ENCODE results near the gene SLC29A1. TPM values are rescaled to one million over a fixed set of nuclear protein-coding genes. Genes with fewer than 3 reads are reported as not detected.

SLC29A1 gene
- total RNA-seq, 4 donors from 2014 or later, result 101 to 281 (median 134) TPM

- Histone ChIP-seq H3K4me3 (no peak overlapping the region), H3K27ac (no peak overlapping the region), H3K36me3 (no peaks in the 10 kb centered on the region), H3K4me1 (no peaks in the 10 kb centered on the region), H3K27me3 (no peaks in the 10 kb centered on the region), H3K9me3 (no peaks in the 10 kb centered on the region)
- no peak for ATAC-seq
- 86 to 95% methylated on average over 3 to 4 of the region's 6 CpGs for WGBS, 2 donors (ENCODE audit: low coverage in 1 of 2)
- TF ChIP-seq EP300 (IDR thresholded peaks at IDR 0.05) (no peak), POLR2AphosphoS5 (IDR thresholded peaks at IDR 0.05) (no peak), CTCF (IDR thresholded peaks at IDR 0.05) (no peak), POLR2A (IDR thresholded peaks at IDR 0.05) (no peak)
Measured at GRCh38 chr6:44207966-44208365, 15.4 kb upstream of the SLC29A1 start.

GRCh38 chr6:44211284-44211683 is 12.1 kb upstream of the SLC29A1 start:
- Histone ChIP-seq H3K9me3 (no peaks in the 10 kb centered on the region), H3K4me1 (peaks cover 0 to 5% (median 0%) of the 10 kb centered on the region in 3 donors)
- 68 to 93% methylated on average over 2 to 3 of the region's 3 CpGs for WGBS, 2 donors (ENCODE audit: low coverage in 1 of 2)

GRCh38 chr6:44214307-44214706 is 9.1 kb upstream of the SLC29A1 start:
- Histone ChIP-seq H3K27ac (no peak overlapping the region), H3K4me3 (no peak overlapping the region), H3K4me1 (peaks cover 0 to 36% (median 21%) of the 10 kb centered on the region in 3 donors), H3K27me3 (no peaks in the 10 kb centered on the region), H3K9me3 (no peaks in the 10 kb centered on the region), H3K36me3 (no peaks in the 10 kb centered on the region)
- ATAC-seq, result no peak
- WGBS, 2 donors (ENCODE audit: low coverage in 1 of 2), result 86 to 94% methylated on average over 3 to 6 of the region's 6 CpGs
- TF ChIP-seq POLR2AphosphoS5 (IDR thresholded peaks at IDR 0.05) (no peak), POLR2A (IDR thresholded peaks at IDR 0.05) (no peak), CTCF (IDR thresholded peaks at IDR 0.05) (no peak), EP300 (IDR thresholded peaks at IDR 0.05) (no peak)

More at GRCh38 chr6:44211284-44211683, 12.1 kb upstream of the SLC29A1 start:
- Histone ChIP-seq H3K36me3 (no peaks in the 10 kb centered on the region), H3K27me3 (no peaks in the 10 kb centered on the region), H3K4me3 (no peak overlapping the region), H3K27ac (no peak overlapping the region)
- TF ChIP-seq CTCF (IDR thresholded peaks at IDR 0.05) (no peak), EP300 (IDR thresholded peaks at IDR 0.05) (no peak), POLR2A (IDR thresholded peaks at IDR 0.05) (no peak), POLR2AphosphoS5 (IDR thresholded peaks at IDR 0.05) (no peak)
- ATAC-seq, result no peak

- no peaks in the 10 kb centered on the region for H3K36me3 ChIP-seq
- 12 to 15% methylated on average over 3 to 4 of the region's 7 CpGs for WGBS, 2 donors (ENCODE audit: low coverage in 1 of 2)
- peaks cover 0 to 60% (median 32%) of the 10 kb centered on the region in 3 donors for H3K4me1 ChIP-seq
- H3K9me3 ChIP-seq, result no peaks in the 10 kb centered on the region
- TF ChIP-seq CTCF (IDR thresholded peaks at IDR 0.05) (no peak), POLR2A (IDR thresholded peaks at IDR 0.05) (no peak), POLR2AphosphoS5 (IDR thresholded peaks at IDR 0.05) (no peak), EP300 (IDR thresholded peaks at IDR 0.05) (no peak)
- no peaks in the 10 kb centered on the region for H3K27me3 ChIP-seq
- peak within 1 kb of the TSS in 1 of 2 donors; percentile 18 for H3K4me3 ChIP-seq
- ATAC-seq, result no peak
- peak within 1 kb of the TSS in 3 of 4 donors; percentile 98 to 99 (median 99) for H3K27ac ChIP-seq
Measured at GRCh38 chr6:44216677-44217331, 6.6 kb upstream of the SLC29A1 start, which contains the start of gene MYMX. TSS of gene MYMX (plus strand) at chr6:44216926. CDS start at chr6:44217472, 546 bp downstream.
